GM18517 (cell line): Measurements from ENCODE around the gene OR4B1.
"Not testable (repeated sequence)": the region's sequence is repeated elsewhere in the genome, so short reads cannot be mapped to it uniquely, and the experiment has no call there.

Experiments used
- ATAC-seq: cut with Tn5 transposase; IDR thresholded peaks from one replicate; pipeline ENCODE4 v1.9.1; 2021; ENCODE audit warnings: mild to moderate bottlenecking, moderate library complexity; ENCODE audit not compliant: unreplicated experiment

The OR4B1 gene

GRCh38 chr11:48216510-48216909 is at the start of gene OR4B1:
Gene OR4B1 (plus strand): TSS chr11:48216810. CDS start chr11:48216810, 0 bp downstream.
- no peak for ATAC-seq

GRCh38 chr11:48167380-48167779 is 49.2 kb upstream of the OR4B1 start:
- ATAC-seq, result no peak

- ATAC-seq, result no peak
These were observed 47.8 kb upstream of the OR4B1 start for GRCh38 chr11:48168815-48169214.

DNA sequence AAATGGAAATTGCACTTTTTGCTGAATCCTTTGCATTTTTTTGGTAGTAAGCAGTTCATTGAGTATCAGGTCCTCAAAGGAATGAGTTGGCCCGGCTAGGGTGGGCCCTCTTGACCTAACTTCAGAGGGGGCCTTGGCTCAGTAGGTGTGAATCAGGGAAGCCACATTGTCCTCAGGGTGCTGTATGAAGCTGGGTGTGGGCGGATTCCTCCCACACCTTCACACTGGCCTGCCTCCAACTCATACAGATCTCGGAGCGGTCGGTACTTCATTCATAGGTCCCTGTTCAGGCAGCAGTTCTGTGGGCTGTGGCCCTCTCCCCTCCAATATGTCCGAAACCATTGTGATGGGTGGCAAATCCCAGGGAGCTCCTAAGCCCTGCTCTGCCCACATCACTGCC is 47.4 kb upstream of the OR4B1 start:
- no peak for ATAC-seq

- no peak for ATAC-seq
These were observed 46.9 kb upstream of the OR4B1 start for GRCh38 chr11:48169717-48170116.

DNA sequence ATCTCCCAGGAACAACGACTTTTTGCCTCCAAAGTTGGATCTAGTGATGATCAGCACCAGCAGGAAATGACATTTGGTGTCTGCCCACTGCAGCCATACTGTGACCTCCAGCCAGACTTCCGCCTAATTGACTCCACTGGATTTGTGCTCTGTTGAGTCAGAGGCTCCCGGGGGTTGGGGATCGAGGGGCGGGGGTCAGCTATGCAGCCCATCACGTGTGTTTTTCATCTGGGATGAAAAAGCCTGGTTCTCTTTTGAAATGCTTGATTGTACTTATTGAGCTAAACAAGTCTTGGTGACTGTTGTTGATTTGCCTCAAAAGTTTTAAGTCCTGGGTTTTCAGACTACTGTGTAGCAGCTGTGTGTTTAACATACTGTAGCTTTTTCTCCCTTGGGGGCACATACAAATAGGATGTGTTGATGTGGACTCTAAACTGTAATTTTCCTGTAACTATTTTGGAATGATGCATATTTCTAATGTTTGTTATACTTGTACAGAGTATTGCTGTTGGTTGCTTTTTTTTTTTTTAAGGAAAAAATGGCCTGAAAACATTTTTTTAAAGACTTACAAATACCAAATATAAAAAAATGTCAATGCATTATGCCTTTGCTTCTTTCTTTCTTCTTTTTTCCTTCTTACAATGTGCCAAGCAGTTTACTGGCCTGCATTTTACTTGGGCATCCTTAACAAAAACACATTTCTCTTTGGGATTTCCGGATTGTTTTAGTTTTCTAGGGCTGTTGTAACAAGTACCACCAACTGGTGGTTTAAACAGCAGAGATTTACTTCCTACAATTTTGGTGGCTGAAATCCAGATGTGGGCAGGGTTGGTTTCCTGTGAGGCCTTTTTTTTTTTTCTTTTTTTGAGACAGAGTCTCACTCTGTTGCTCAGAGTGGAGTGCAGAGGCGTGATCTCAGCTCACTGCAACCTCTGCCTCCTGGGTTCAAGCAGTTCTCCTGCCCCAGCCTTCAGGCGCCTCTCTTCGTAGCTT is 46.1 kb upstream of the OR4B1 start:
- ATAC-seq, result no peak

DNA sequence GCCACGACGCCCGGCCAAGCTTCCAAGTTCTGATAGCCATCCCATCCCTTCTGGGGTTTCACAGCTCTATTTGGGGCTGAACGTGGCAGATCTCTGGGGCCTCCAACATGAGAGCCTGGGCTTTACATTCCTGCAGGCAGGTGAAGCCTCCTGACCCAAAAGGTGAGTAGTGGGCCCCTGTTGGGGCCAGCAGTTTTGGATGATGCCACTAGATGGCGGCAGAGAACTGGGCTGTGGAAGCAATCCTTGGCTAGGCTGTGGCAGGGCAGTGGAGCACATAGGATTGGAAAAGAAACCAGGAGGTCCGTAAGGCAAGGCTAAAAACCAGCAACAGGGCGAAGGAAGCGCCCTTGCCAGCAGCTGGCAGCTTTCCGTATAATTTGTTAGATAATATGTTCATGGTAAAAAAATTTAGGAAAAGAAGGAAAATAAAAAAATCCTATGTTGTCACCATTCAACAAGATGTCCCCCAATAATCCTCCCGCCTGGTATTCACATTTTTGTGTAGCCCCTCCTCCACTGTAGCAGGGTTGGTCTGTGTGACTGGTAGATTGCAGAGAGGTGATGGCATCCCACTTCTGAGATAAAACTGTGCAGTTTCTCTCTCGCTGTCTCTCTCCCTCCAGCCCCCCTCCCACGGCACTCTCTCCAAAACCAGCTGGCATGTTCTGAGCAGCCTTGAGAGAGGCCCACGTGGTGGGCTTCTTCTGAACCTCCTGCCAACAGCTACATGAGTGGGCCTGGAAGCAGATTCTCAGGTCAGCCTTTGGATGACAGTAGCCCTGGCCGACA is 43.6 kb upstream of the OR4B1 start:
- no peak for ATAC-seq

- no peak for ATAC-seq
These were observed 38.9 kb upstream of the OR4B1 start for GRCh38 chr11:48177661-48178060.

DNA sequence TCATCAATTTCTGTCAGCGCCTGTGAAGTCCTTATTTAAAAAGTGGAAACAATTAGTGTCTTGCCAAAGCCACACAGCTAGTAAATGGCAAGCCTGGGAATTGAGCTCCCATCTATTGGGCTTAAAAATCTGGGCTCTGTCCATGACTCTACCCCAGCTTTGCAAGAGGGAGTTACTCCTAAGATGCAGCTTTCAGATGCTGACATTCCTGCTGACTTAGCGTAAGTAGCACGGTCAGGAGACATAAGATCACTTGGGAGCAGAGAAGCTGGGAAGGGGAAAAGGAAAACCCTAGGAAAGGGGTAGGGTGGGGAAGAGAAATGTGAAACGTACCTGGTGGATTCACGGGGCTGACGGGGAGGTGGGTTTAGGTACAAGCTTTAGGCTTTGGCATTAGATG is 36.0 kb upstream of the OR4B1 start:
- no peak for ATAC-seq

DNA sequence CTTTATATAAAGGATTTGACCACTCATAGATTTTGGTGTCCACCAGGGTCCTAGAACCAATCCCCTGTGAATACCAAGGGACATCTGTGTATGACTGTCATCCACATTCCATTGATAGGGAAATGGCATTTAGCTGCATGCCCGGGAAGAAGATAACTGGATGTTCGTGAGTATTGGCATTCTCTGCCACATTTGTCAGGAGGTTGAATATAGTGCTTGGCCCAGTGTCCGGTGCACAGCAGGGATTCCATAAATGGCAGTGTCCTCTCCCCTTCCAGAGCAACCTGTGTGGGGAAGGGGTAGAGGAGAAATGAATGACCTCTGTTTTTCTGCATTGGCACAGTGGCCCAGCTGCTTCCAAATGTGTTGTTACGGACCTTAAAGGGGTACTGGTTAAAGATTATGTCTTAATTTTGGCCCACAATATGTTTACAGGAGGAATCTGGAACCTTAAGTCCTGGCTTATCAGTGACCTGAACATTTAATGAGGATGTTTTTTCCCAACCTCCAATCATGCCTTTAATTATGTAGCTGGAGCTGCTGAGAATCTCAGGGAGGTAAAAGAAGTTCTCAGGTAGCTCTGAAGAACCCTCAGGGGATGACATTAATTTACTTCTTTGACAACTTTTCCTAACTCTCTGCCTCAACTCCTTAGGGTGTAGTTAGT is 33.6 kb upstream of the OR4B1 start:
- no peak for ATAC-seq

GRCh38 chr11:48184452-48184851 is 32.2 kb upstream of the OR4B1 start:
- ATAC-seq, result no peak

- ATAC-seq, result not testable (repeated sequence)
These were observed 25.5 kb upstream of the OR4B1 start for GRCh38 chr11:48190906-48191654.

DNA sequence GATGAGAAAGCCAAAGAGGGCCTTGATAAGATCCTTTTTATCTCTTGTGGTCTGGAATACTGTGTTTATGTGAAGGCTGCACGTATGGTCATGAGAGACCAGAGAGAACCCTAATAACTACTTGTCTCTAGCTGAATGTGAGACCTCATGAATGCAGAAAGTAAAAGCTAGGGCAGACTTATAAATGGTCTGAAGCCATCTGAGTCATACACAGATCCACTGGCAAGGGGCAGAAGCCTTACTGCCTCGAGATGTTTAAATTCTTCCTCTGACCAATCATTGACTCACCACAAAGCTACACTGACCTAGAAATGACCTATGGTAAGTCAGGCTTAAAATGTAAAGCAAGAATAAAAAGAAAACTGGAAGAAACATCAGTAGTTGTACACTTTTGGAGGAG is 22.7 kb upstream of the OR4B1 start:
- no peak for ATAC-seq

GRCh38 chr11:48207881-48208280 is 8.7 kb upstream of the OR4B1 start:
- no peak for ATAC-seq

DNA sequence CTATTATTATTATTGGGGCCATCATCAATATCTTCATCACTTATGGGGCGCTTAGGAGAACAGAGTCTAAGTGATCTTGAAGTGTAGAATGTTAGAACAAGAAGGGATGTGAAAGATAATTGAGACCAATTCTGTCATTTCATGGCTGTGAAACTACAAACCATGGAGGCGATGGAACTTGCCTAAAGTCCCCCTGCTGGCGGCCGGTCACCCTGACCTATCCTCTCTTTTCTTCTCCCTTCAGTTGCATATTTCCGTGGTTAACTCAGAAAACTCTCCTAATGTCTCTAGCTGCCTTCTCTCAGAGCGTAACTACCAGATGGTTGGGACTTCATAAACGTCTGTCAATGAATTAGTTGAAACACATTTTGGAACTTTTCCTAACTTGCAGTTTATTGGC is 6.6 kb upstream of the OR4B1 start:
- ATAC-seq, result no peak

DNA sequence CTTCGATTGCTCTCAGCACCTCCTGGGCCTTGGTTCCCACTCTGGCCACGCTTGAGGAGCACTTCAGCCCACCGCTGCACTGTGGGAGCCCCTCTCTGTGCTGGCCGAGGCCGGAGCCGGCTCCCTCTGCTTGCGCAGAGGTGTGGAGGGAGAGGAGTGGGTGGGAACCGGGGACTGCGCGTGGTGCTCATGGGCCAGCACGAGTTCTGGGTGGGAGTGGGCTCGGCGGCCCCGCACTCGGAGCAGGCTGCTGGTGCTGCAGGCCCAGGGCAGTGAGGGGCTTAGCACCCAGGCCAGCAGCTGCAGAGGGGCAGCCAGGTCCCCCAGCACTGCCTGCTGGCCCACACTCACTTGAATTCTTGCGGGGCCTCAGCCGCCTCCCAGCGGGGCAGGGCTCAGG is 12.2 kb downstream of the OR4B1 start:
- ATAC-seq, result no peak

DNA sequence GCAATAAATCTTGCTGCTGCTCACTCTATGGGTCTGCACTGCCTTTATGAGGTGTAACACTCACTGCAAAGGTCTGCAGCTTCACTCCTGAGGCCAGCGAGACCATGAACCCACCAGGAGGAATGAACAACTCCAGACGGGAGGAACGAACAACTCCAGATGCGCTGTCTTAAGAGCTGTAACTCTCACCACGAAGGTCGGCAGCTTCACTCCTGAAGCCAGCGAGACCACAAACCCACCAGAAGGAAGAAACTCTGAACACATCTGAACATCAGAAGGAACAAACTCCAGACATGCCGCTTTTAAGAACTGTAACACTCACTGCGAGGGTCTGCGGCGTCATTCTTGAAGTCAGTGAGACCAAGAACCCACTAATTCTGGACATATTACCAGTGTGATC is 13.4 kb downstream of the OR4B1 start:
- not testable (repeated sequence) for ATAC-seq

- no peak for ATAC-seq
These were observed 21.1 kb downstream of the OR4B1 start for GRCh38 chr11:48237727-48238126.

DNA sequence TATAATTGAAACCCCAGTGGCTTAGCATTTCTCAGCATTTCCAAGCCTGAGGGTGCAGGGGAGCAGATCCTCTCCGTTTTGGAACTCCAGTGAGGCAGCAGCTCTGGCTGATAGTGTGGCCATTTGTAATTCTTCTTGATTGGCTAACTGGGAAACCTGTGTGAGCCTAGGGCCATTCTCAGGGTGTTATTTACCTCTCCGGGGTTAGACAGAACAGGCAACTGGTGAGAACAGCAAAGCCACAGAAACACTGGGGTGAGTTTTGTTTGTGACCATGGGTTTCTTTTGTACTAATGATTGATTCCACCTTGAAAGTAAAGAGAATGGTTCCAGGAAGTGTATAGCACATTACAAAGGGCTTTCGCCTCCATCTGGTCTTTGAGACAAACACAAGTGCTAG is 25.9 kb downstream of the OR4B1 start:
- no peak for ATAC-seq

DNA sequence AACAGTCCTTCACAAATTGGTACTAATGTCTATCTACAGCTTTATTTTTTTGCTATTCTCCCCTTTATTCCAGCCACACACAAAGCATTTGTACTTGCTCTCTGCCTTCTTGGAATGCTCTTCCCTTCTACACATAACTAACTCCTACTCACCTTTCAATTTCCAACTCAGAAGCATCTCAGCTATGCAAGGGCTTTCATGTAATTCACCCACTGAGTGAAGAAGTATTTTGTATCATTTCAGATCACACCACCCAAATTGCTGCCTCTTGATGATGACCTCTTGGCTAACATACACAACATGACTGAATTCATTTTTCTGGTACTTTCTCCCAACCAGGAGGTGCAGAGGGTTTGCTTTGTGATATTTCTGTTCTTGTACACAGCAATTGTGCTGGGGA is 28.2 kb downstream of the OR4B1 start, which contains the start of gene OR4X2:
Gene OR4X2, plus strand, starts transcription at position 301 of the 400 bp plus-strand sequence. Its CDS starts 0 bp downstream, at position 301.
- no peak for ATAC-seq
